ENCODE measurements around the gene RER1.

DNA sequence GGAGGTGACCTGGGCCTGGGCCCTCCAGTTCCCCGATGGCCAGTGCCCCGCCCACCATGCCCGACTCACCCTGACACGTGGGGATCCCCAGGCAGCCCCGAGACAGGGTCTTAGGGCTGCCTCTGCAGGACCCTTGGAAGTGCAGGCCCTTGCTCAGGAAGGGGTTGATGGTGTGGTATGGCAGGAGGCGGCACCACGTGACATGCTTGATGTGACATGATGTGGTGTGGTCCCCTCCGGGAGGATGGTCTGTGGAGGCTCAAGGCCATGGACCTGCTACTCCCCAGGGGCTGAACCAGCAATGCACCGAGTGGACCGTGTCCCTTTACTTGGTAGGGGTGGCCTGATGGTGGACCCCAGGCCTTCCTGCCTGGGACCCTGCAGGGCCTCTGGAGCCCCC, 62.6 kb downstream of the RER1 start:
- TF ChIP-seq, protein P1, sequence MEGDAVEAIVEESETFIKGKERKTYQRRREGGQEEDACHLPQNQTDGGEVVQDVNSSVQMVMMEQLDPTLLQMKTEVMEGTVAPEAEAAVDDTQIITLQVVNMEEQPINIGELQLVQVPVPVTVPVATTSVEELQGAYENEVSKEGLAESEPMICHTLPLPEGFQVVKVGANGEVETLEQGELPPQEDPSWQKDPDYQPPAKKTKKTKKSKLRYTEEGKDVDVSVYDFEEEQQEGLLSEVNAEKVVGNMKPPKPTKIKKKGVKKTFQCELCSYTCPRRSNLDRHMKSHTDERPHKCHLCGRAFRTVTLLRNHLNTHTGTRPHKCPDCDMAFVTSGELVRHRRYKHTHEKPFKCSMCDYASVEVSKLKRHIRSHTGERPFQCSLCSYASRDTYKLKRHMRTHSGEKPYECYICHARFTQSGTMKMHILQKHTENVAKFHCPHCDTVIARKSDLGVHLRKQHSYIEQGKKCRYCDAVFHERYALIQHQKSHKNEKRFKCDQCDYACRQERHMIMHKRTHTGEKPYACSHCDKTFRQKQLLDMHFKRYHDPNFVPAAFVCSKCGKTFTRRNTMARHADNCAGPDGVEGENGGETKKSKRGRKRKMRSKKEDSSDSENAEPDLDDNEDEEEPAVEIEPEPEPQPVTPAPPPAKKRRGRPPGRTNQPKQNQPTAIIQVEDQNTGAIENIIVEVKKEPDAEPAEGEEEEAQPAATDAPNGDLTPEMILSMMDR (IDR thresholded peaks at IDR 0.05), result no peak
- TF ChIP-seq POLR2A (IDR thresholded peaks at IDR 0.05), result no peak
